GM19397 (cell line): ENCODE measurements around the gene ARHGAP10.

ENCODE experiments used
- ATAC-seq: cut with Tn5 transposase; IDR thresholded peaks from one replicate; pipeline ENCODE4 v1.9.1; 2021; ENCODE audit warnings: mild to moderate bottlenecking, moderate library complexity; ENCODE audit not compliant: unreplicated experiment

Gene ARHGAP10

DNA sequence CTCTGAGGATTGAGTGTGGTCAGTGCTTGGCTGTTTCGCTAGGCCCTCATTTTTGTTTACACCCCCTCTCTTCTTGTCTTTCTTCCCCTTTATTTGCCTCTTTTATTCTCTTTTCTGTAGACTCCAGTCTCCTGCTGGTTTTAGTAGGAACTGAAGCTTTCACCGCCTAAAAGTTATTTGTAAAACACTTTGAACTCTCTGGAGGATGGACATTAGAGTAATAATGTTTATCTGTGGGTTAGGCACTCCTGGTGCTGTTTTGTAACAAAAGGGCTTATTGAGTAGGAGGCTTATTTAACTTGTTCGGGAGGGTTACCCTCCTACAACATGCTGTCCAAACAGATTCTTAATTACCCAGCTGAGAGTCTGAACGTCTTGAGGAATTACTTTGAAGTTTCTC lies 1.6 kb upstream of the ARHGAP10 start:
- no peak for ATAC-seq

DNA sequence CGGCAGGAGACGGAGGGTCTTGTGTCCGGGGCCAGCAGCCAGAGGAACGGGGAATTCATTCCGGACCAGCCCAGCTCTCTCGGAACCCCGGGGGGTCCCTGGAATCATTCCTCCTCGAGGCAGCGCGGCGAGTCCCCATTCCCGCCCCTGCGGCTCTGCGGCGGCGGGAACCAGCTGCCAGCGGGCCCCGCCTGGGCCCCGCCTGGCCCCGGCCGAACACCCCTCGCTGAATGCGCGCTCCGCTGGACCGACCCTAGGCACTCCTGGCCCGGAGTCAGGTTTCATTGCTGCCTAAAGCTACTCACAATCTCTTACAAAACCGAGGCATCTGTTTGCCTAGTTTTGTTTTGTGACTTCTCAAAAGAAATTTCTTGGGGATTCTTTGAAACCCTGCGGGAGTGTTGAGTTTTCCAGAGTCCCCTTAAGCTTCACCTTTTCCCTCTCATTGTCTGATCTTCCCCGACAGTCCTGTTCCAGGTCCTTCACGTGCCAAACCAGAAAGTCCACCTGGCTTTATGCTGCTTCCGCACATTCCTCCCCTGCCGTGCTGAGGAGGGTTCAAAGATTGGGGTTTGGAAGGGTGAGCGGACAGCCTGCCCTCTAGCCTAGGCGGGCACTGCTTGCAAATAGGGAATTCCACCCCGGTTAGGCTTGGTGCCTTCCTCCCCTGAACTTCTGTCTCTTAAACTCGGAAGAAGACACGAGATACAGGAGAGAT lies 789 bp downstream of the ARHGAP10 start:
- peak; percentile 21 for ATAC-seq

DNA sequence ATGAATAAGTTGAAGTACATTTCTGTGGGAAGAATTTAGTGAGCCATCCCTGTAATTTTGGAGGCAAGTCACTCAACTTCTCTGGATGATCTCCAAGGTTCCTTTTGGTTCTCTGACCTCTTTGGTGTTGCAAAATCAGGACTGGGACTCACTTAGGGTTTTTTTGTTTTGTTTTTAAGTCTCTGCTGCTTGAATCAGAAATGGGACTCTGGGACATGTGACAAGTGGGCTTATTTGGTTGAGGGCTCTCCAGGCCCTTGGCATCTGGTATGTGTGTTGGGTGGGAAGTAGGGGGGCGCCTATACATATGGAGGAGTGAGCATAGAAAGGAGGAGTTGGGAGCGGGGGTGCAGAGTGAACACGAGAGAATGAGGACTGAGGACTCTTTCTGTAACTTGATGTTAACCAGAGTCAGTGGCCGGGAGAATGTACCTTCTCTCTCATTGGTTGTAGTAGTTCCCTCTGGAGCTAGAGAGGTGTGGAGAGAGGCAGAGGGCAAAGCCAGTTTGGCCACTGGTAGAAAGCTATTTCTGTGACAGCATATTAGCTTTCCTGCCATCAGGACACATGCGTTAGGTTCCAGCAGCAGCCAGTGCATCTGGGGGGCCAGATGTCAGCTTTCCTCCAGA lies 1.9 kb downstream of the ARHGAP10 start:
- no peak for ATAC-seq

DNA sequence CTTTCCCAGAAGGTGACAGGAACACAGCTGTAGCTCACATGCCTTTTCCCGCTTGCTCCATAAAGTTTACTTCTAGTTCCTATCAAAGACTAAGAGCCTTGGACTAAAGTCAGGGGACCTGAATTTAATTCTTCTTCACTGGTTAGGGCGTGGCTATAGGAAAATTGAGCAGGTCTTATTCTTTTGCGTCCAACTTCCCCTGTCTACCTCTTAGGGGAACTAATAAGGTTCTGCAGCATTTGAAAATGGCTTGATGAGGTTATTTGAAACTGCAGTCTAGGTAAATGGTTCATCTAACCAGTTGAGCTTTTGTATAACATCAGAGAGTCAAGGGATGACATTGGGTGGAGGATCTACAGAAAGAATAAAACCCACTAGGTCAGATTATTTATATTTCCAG lies 2.6 kb downstream of the ARHGAP10 start:
- ATAC-seq = no peak

DNA sequence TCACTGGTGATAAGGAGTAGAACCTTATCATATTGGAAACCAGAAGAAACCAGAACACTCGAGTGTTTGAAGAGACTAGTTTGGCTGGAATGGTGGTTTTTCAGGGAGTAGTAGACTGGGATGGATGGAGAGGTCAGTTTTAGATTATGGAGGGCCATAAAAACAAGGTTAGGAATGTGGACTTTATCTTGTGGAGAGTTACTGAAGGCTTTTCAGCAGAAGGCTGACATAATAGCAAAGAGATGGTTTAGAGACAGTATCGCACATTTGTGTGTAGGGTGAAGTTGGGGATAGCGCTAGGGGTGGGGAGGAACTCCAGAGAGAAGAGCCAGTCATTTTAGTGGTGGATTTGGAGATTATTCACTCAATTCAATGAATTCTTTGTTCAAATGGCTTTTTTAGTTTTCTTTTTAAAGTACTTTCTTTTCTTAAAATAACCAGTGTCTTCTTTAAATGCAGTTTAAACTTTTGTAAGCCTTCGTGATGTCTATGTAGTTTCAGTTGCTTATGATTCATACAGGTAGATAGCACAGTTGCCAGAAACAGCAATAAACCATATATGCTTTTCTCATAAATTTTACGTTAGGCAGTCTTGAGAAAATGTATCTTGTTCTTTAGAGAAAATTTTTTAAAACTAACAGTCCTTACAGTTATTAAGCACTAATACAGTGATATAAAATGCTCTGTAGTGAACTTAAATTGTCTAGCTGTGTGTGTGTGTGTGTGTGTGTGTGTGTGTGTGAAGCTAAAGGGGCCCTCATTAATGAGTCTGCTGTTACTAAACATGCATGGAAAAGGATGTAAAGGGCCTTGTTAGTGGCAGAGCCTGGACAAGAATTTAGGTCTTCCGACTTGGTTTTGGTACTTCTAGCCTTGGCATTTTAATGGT lies 3.8 kb downstream of the ARHGAP10 start:
- no peak for ATAC-seq

DNA sequence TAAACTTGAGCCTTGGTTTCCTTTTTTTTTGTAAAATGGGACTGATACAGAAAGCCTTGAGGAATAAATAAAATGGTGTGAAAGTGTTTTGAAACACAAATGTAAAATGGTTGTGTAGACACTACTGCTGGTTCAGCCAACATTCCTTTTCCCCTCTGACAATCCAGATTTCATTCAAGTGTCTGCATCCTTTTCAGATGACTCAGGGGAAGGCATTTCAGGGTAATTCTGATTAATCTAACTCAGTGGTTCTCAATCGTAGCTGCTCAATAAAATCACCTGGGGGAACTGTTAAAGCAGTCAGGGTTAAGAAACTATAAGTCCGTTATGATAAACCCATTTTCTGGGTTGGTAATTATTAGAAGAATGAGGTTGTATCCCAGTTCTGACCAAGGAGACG lies 4.6 kb downstream of the ARHGAP10 start:
- no peak for ATAC-seq

DNA sequence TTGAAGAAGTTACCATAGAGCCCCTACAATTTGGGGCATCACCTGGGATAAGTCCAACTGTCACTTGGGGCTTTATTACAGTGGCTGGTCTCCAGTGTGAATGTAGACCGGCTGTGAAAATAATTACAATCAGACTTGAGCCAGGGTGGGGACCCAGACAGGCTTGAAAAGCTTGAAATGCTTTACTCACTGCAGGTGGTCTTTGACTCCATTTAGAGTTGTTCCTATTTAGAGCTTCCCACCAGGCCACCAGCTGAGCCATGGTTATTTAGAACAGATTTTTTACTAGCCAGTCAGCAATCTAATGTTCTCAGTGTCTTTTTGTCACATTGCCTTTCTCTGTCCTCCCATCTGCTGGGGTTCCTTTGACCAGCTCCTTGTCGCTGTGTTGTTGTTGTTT lies 5.7 kb downstream of the ARHGAP10 start:
- ATAC-seq = no peak

DNA sequence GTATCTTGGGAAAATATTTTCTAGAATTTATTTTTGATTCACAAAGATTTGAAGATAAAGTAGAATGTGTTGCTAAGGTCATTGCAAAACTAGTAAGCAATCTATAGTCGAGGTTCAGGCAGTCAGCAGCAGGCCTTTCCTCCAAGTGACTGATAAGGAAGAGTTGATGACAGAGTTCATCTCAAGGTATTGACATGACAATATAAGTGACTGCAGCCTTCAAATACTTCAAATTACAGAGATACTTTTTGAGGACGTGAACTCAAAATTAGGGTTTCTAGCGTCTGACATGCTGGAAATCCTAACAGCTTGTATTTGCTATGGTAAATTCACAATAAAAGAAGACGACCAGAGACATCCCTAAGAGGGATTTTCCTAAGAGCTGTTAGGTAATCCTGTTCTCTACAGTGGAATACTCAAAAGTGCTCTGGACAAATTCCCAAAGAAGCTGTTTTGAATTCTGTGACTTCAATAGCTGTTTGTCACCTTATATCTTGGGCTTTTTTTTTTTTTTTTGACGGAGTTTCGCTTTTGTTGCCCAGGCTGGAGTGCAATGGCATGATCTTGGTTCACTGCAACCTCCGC lies 7.4 kb downstream of the ARHGAP10 start:
- ATAC-seq = no peak

DNA sequence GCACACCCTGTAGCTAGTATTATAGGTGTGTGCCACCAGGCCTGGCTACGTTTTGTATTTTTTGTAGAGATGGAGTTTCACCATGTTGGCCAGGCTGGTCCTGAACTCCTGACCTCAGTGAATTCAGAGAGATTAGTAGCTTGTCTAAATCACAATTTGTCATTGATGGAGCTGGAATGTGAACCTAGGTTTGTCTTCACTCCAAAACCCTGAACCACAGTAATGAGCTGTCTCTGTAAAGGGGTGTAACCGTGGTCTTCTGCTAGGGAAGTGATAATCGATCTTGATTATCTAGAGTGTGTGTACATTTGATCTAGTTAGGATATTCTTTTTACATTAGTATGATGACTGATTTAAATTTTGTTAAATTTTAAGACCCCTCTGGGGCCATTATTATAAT lies 8.3 kb downstream of the ARHGAP10 start:
- ATAC-seq = no peak

DNA sequence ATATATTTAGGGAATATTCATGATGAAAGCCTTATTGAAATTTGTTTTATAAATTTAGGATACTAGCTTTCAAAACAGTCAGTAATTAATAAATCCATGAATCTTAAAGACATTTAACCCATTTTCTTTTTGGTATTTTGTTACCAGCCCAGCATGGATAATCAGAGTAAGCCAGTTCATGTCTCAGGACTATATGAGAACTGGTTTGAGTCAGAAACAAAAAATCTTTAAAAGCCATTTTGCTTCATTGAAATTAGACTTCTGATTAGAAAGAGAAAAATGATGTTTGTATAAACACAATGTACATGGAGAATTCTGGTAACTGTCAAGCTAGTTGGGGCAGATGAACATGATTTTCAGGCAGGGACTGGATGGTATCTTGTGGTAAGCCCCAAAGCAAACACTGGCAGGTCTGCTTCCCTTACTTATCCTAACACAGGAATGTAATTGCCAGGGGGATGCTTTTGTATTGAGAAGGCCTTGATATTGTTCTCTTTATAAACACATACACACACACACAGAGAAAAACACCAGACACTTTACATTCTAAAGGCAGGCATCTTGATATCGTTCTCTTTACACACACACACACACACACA lies 9.4 kb downstream of the ARHGAP10 start:
- no peak for ATAC-seq

DNA sequence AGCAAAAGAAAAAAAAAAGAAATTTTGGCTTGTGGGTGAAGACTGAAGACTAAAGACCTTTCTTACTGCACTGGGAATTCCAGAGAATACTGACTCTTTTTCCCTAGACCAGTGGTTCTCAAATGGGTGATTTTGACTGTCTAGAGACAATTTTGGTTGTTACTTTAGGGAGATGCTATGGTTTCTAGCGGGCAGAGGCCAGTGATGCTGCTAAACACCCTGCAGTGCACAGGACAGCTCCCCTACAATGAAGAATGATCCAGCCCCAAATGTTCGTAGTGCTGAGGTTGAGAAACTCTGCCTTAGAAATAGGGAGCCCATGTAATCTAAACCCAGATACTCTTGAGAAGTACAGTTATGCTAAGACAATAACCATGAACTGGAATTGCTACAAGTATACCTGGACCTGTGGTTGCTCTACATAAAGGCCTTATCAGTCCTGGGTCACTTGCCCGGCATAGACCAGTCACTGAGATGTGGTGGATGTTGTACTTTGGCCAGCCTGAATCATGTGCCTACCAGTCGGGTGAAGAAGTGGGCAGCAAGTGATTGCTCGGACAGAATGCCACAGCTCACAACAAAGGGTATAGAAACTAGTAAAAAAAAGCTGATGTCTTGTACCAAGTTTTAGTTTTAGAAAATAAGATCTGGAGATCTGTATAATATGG lies 16.0 kb downstream of the ARHGAP10 start:
- no peak for ATAC-seq

DNA sequence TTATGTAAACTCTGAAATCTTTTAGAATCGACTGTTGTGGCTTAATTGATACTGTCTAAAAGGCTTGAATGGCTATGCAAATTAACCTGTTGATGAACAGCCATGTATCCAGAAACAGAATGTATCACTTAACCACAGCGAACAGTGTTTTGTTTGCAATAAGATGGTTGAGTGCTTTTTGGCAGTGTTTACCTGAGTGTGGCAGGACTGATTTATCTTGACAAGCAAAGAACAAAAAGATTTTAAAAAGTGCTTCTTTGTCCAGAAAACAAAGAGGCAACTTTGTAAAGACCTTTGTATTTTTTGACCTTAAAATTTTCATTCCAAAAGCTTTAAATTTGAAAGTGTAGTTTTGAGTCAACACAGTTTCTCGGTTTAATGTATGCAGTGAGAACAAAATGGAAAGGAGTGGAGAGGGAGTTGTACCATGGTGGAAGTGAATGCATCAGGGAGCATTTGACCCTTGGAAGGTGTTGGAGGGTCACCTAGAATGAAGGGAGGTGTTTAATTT lies 18.0 kb downstream of the ARHGAP10 start:
- peak; percentile 94 for ATAC-seq

DNA sequence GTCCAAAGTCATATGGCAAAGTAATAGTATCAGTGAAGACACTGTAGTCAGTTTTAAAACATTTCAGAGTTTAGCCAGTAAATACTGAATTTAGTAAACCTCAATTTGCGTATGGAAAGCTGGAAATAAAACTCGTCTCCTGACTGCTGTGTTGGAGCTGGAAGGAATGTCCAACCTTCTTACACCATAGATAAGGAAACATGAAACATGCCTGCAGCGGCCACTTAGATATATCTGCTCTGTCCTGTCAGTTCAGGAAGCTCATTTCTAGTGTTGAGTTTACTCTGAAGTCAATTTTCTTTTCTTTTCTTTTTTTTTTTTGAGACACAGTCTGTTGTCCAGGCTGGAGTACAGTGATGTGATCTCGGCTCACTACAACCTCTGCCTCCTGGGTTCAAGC lies 21.2 kb downstream of the ARHGAP10 start:
- ATAC-seq = no peak

DNA sequence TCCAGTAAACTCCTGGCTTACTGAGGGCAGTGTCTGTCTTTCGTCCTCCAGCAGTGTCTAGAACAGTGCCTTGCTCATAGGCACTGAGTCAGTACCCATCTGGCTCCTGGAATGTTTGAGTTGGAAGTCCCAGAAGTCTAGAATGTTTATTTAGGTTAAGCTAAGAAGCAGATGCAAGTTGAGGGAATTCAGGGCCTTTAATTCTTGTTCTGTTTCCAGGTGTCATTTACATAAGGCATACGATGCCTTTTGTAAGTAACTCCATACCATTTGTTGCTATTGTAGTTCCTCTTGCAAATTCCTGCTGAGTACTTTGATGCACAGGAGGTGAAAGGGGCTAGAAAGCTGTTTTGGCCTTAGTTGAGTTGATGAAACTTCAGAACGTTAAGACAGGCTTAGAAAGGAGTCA lies 22.2 kb downstream of the ARHGAP10 start:
- no peak for ATAC-seq

DNA sequence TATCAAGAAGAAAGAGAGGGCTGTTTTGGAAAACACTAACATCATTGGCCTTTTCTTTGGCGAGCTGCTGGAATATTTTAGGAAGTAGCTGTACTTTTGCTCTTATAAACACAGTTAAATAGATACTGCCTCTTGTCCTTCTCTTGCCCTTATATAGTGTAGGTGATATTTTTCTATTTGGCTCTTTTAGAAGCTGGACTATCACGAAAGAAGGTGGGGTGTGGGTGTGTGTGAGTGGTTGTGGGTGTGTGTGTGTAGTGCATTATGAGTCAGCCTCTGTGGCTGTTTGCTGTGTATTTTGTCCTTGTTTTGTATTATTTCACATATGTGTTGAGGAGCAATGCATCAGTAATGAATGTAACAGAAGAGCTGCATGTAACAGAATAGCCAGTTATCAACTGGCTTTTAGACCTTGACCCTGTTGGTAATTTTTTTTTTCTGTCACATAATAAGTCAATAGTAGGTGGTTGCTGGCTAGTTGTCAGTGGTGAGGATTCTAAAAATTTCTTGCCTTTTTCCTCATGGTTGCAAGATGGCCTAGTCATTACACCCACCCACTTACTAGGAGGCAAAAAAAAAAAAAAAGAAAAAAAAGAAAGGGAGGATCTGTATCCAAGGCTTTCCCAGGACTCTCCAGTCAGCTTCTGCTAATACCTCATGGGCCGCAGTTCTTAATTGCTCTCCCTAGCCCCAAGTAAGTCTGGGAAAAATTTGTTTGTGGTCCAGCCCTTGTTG lies 23.8 kb downstream of the ARHGAP10 start:
- ATAC-seq = no peak

DNA sequence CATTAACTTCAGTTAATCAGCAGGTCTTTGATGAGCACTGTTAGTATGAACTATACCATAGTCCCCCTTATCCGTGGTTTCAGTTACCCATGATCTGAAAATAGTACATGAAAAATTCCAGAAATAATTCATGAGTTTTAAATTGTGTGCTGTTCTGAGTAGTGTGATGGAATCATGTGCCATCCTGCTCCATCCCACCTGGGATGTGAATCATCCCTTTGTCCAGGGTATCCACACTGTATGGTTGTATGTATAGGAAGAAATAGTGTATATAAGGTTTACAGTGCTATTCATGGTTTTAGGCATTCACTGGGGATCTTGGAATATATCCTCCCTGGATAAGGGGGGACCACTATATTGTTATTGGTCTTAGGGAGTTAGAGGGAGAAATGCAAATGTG lies 24.5 kb downstream of the ARHGAP10 start:
- no peak for ATAC-seq

DNA sequence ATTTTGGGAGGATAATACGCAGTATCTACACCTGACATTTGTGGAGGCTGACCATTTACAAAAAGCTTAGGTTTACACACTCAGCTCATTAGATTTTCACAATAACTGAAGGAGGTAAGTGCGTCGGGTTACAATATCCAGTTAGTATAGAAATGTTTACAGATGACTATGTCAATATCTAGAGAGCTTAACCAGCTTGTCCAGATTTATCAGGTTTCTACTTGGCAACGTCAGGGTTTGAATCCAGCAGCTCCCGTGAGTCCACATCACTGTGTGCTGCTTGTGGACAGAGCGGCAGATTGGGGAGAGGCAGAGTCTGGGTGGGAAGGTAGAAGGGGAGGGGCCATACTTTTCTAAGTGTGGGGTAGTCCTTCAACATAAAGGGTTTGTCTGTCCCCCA lies 28.3 kb downstream of the ARHGAP10 start:
- no peak for ATAC-seq

DNA sequence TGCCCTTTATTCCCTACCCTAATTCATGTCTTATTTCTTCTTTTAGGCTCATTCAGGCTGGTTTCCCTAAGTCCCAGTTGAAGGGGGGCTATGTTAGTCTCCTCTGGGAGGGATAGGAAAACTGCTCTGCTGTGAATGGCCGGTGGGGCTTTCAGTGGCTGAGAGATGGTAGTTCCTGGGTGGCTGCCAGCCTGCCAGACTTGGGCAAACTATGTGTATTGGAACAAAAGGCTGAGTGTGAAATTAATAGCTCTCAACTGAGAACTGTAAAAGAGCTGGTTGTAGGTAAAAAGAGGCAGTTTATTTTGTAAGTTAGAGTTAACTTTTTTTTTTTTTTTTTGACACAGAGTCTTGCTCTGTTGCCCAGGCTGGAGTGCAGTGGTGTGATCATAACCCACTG lies 28.8 kb downstream of the ARHGAP10 start:
- no peak for ATAC-seq

DNA sequence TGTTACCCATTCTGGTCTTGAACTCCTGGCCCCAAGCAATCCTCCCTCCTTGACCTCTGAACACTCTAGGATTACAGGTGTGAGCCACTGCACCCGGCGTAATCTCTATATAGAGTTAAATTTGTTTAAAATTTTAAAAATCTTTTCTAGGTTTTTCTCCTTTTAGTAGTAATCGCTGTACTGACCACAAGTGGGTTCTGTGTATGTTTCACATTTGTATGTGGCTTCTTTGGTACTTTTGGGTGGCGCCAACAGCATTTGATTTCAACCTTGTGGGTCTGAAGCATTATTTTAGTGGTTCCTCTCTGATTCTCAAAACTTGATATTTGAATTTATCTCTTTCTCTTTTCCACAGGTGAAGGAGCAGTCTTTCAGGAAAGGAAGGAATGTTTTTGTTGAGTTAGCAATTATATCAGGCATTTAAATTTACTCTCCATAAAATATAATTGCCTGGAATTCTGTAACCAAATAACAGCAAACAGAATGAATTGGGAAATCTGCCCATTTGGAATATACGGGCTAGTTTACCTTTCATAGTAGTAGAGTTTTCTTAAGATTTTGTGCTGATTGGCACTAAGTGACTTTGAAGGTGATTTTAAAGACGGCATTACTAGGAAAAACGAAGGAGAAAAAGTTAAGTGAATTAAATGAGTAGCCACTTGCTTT lies 29.5 kb downstream of the ARHGAP10 start:
- no peak for ATAC-seq
